Neural progenitor cell (in vitro differentiated cells): ENCODE results near the gene PRPSAP1. TPM values are rescaled to one million over a fixed set of nuclear protein-coding genes. Genes with fewer than 3 reads are reported as not detected.

ENCODE experiments used
- DNase-seq: peaks from one replicate; pipeline ENCODE4 v3.0.0-alpha.2; 2016; ENCODE audit warnings: low spot score
- H2AFZ ChIP-seq: fragments of 200-600 bp; sonication (generic); replicated peaks from 2 replicates; pipeline ENCODE4 v1.6.1; 2016; ENCODE audit warnings: antibody characterized with exemption
- H3F3A ChIP-seq: fragments of 200-600 bp; sonication (generic); 2 replicates; pipeline ENCODE4 v1.6.1; 2016; ENCODE audit warnings: antibody characterized with exemption, low read depth
- H3K27ac ChIP-seq: fragments of 200-600 bp; sonication (generic); 2 replicates; pipeline ENCODE4 v1.5.1; 2016; ENCODE audit warnings: mild to moderate bottlenecking
- H3K27me3 ChIP-seq: fragments of 200-600 bp; sonication (generic); 2 replicates; pipeline ENCODE4 v1.6.1; 2016; ENCODE audit warnings: mild to moderate bottlenecking, moderate library complexity
- H3K36me3 ChIP-seq: fragments of 200-600 bp; sonication (generic); 2 replicates; pipeline ENCODE4 v1.5.1; 2016
- H3K4me1 ChIP-seq: fragments of 200-600 bp; sonication (generic); 2 replicates; pipeline ENCODE4 v1.6.1; 2016; ENCODE audit warnings: mixed run types
- H3K4me2 ChIP-seq: fragments of 200-600 bp; sonication (generic); 2 replicates; pipeline ENCODE4 v1.6.1; 2016
- H3K4me3 ChIP-seq: fragments of 200-600 bp; sonication (generic); 2 replicates; pipeline ENCODE4 v1.5.1; 2016
- H3K79me2 ChIP-seq: fragments of 200-600 bp; sonication (generic); 2 replicates; pipeline ENCODE4 v1.6.1; 2016; ENCODE audit warnings: low read depth
- H3K9ac ChIP-seq: fragments of 200-600 bp; sonication (generic); 2 replicates; pipeline ENCODE4 v1.6.1; 2016
- H3K9me3 ChIP-seq: fragments of 200-600 bp; sonication (generic); 2 replicates; pipeline ENCODE4 v1.5.1; 2016; ENCODE audit warnings: low read depth
- H4K20me1 ChIP-seq: fragments of 200-600 bp; sonication (generic); 2 replicates; pipeline ENCODE4 v1.6.1; 2016; ENCODE audit warnings: low read depth
- H3K27ac Mint-ChIP-seq: 3 replicates; pipeline ENCODE4 v1.8.0; 2021; ENCODE audit warnings: mixed read lengths
- H3K27me3 Mint-ChIP-seq: 2 replicates; pipeline ENCODE4 v1.8.0; 2022; ENCODE audit warnings: low read depth, mild to moderate bottlenecking, inconsistent platforms, moderate library complexity, mixed read lengths; ENCODE audit not compliant: insufficient read depth
- H3K36me3 Mint-ChIP-seq: 3 replicates; pipeline ENCODE4 v1.8.0; 2021; ENCODE audit warnings: mixed read lengths
- H3K4me1 Mint-ChIP-seq: 3 replicates; pipeline ENCODE4 v1.8.0; 2021; ENCODE audit warnings: mixed read lengths
- H3K4me3 Mint-ChIP-seq: 3 replicates; pipeline ENCODE4 v1.8.0; 2021; ENCODE audit warnings: mild to moderate bottlenecking, moderate library complexity, mixed read lengths
- H3K9me3 Mint-ChIP-seq: 3 replicates; pipeline ENCODE4 v1.8.0; 2020; ENCODE audit warnings: mixed read lengths
- EZH2 ChIP-seq: fragments of 200-600 bp; sonication (generic); IDR thresholded peaks from 2 replicates; pipeline ENCODE4 v1.6.1; 2017; ENCODE audit warnings: antibody characterized with exemption, mild to moderate bottlenecking, moderate library complexity
- EZH2phosphoT487 ChIP-seq: fragments of 200-600 bp; sonication (generic); IDR thresholded peaks from 2 replicates; pipeline ENCODE4 v1.6.1; 2017; ENCODE audit warnings: antibody characterized with exemption
- total RNA-seq: library from RNA; depleted of rRNA; stranded (reverse); fragments of >200 nt; gene quantifications from 2 replicates; pipeline ENCODE4 v1.2.3, GENCODE V29; 2015; ENCODE audit warnings: low replicate concordance
- TF ChIP-seq, protein P1 (sequence below): fragments of 200-600 bp; sonication (generic); IDR thresholded peaks from 2 replicates; pipeline ENCODE4 v1.5.1; 2017; ENCODE audit warnings: antibody characterized with exemption, mild to moderate bottlenecking

Gene PRPSAP1
- total RNA-seq, 1 donor from 2014 or later, result 89.7 TPM

DNA sequence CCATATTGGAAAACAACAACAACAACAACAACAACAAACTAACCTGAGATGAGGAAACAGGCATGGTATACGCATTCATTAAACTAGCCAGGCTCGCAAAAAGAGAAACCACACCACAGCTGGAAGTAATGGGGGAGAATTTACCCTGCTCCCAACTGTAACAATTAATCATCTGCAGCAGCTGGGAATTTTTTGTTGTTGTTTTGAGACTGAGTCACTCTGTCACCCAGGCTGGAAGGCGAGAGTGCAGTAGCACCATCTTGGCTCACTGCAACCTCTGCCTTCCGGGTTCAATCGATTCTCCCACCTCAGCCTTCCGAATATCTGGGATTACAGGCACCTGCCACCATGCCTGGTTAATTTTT is 16.3 kb downstream of the PRPSAP1 start:
- no peaks in the 10 kb centered on the region for H3K9me3 Mint-ChIP-seq
- no peaks in the 10 kb centered on the region for H3K27me3 Mint-ChIP-seq
- no peak for TF ChIP-seq EZH2
- TF ChIP-seq, protein P1, sequence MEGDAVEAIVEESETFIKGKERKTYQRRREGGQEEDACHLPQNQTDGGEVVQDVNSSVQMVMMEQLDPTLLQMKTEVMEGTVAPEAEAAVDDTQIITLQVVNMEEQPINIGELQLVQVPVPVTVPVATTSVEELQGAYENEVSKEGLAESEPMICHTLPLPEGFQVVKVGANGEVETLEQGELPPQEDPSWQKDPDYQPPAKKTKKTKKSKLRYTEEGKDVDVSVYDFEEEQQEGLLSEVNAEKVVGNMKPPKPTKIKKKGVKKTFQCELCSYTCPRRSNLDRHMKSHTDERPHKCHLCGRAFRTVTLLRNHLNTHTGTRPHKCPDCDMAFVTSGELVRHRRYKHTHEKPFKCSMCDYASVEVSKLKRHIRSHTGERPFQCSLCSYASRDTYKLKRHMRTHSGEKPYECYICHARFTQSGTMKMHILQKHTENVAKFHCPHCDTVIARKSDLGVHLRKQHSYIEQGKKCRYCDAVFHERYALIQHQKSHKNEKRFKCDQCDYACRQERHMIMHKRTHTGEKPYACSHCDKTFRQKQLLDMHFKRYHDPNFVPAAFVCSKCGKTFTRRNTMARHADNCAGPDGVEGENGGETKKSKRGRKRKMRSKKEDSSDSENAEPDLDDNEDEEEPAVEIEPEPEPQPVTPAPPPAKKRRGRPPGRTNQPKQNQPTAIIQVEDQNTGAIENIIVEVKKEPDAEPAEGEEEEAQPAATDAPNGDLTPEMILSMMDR, result no peak
- TF ChIP-seq EZH2phosphoT487, result no peak
- Histone ChIP-seq H3F3A (peaks cover 23% of the 10 kb centered on the region), H3K27ac (peak overlapping the region; percentile 70), H3K9me3 (no peaks in the 10 kb centered on the region), H3K27me3 (no peaks in the 10 kb centered on the region), H3K79me2 (no peaks in the 10 kb centered on the region), H4K20me1 (peaks cover 8% of the 10 kb centered on the region), H3K36me3 (no peaks in the 10 kb centered on the region), H2AFZ (no peak overlapping the region), H3K4me2 (peak overlapping the region; percentile 4), H3K4me3 (no peak overlapping the region), H3K9ac (no peak overlapping the region), H3K4me1 (peaks cover 19% of the 10 kb centered on the region)
- peaks cover 4% of the 10 kb centered on the region for H3K4me1 Mint-ChIP-seq
- H3K4me3 Mint-ChIP-seq, result no peak overlapping the region
- H3K36me3 Mint-ChIP-seq, result peaks cover 27% of the 10 kb centered on the region
- no peak for DNase-seq
- H3K27ac Mint-ChIP-seq, result no peak overlapping the region

DNA sequence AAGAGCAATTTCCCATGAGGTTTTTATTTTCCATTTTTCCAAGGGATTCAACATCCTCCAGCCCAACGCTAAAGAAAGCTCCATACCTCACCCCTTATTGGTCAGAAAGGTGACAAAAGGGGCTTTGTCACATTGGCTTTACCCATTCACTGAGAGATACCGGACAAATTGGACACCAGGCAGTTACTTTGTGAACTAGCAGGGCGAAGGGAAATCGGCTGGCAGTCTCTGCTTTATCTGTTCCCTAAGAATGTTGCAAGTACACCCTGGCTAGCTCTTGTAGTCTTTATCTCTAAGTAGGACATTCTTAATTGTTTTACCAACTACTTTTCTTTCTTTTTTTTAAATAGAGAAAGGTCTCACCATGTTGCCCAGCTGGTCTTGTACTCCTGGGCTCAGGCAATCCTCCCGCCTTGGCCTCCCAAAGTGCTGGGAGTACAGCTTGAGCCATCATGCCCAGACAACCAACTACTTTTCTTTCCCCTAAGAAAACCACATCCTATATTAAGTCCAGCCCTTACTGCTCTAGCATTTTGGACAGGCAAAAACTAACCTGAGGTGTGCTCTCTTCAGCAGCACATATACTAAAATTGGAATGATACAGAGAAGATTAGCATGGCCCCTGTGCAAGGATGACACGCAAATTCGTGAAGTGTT is 16.8 kb downstream of the PRPSAP1 start:
- peaks cover 22% of the 10 kb centered on the region for H3K36me3 Mint-ChIP-seq
- no peak overlapping the region for H3K27ac Mint-ChIP-seq
- no peak overlapping the region for H3K4me3 ChIP-seq
- H3F3A ChIP-seq, result peaks cover 23% of the 10 kb centered on the region
- no peaks in the 10 kb centered on the region for H3K79me2 ChIP-seq
- H3K9me3 Mint-ChIP-seq, result no peaks in the 10 kb centered on the region
- peaks cover 19% of the 10 kb centered on the region for H3K4me1 ChIP-seq
- peaks cover 4% of the 10 kb centered on the region for H3K4me1 Mint-ChIP-seq
- no peak overlapping the region for H3K4me3 Mint-ChIP-seq
- H3K27me3 ChIP-seq, result no peaks in the 10 kb centered on the region
- peak; percentile 66 for DNase-seq
- H4K20me1 ChIP-seq, result peaks cover 8% of the 10 kb centered on the region
- H3K27ac ChIP-seq, result peak overlapping the region; percentile 70
- TF ChIP-seq EZH2 (no peak), EZH2phosphoT487 (no peak)
- TF ChIP-seq, protein P1, result no peak
- no peaks in the 10 kb centered on the region for H3K36me3 ChIP-seq
- no peaks in the 10 kb centered on the region for H3K9me3 ChIP-seq
- peak overlapping the region; percentile 4 for H3K4me2 ChIP-seq
- H2AFZ ChIP-seq, result no peak overlapping the region
- H3K9ac ChIP-seq, result no peak overlapping the region
- no peaks in the 10 kb centered on the region for H3K27me3 Mint-ChIP-seq

DNA sequence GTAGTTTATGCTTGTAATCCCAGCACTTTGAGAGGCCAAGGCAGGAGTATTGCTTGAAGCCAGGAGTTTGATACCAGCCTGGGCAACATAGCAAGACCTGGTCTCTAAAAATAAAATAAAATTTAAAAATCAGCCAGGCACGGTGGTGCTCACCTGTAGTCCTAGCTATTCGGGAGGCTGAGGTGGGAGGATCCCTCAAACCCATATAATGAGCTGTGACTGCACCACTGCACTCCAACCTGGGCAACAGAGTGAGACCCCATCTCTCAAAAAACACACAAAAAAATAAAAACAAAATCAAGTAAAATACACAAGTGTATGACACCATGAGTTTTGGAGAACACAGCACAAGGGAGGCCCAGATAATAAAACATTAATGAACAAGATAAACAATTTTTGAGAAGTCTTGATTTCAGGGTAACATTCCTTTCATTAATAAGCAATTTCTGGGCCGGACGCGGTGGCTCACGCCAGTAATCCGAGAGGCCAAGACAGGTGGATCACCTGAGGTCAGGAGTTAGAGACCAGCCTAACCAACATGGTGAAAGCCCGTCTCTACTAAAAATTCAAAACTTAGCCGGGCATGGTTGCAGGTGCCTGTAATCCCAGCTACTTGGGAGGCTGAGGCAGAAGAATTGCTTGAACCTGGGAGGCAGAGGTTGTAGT is 17.9 kb downstream of the PRPSAP1 start:
- Histone ChIP-seq H3K9ac (no peak overlapping the region), H3K79me2 (no peaks in the 10 kb centered on the region), H3K36me3 (no peaks in the 10 kb centered on the region), H3K9me3 (no peaks in the 10 kb centered on the region), H4K20me1 (peaks cover 8% of the 10 kb centered on the region), H3K4me3 (no peak overlapping the region), H3K4me1 (peaks cover 19% of the 10 kb centered on the region), H3K27ac (no peak overlapping the region), H2AFZ (no peak overlapping the region), H3K4me2 (no peak overlapping the region), H3F3A (peaks cover 23% of the 10 kb centered on the region), H3K27me3 (no peaks in the 10 kb centered on the region)
- Mint-ChIP-seq H3K4me3 (no peak overlapping the region), H3K4me1 (peaks cover 4% of the 10 kb centered on the region), H3K27ac (no peak overlapping the region), H3K27me3 (no peaks in the 10 kb centered on the region), H3K36me3 (peaks cover 21% of the 10 kb centered on the region), H3K9me3 (no peaks in the 10 kb centered on the region)
- TF ChIP-seq, protein P1, result no peak
- TF ChIP-seq EZH2, result no peak
- DNase-seq, result no peak
